BLaER1 (cell line): ENCODE measurements around the gene SMAD1.

Source experiments
- H3K27ac ChIP-seq: shearing (Covaris generic); formaldehyde crosslinking; 2 replicates; pipeline ENCODE4 v1.8.1; 2022
- H3K27me3 ChIP-seq: shearing (Covaris generic); formaldehyde crosslinking; 2 replicates; pipeline ENCODE4 v1.8.1; 2022
- H3K36me3 ChIP-seq: shearing (Covaris generic); formaldehyde crosslinking; 2 replicates; pipeline ENCODE4 v1.8.1; 2022
- H3K4me1 ChIP-seq: shearing (Covaris generic); formaldehyde crosslinking; 2 replicates; pipeline ENCODE4 v1.8.1; 2022
- H3K4me2 ChIP-seq: shearing (Covaris generic); formaldehyde crosslinking; 2 replicates; pipeline ENCODE4 v1.8.1; 2022
- H3K4me3 ChIP-seq: shearing (Covaris generic); formaldehyde crosslinking; 2 replicates; pipeline ENCODE4 v1.8.1; 2022
- H3K9ac ChIP-seq: shearing (Covaris generic); formaldehyde crosslinking; 2 replicates; pipeline ENCODE4 v1.8.1; 2022
- H3K9me3 ChIP-seq: shearing (Covaris generic); formaldehyde crosslinking; 2 replicates; pipeline ENCODE4 v1.8.1; 2022
- H4K20me1 ChIP-seq: shearing (Covaris generic); formaldehyde crosslinking; 2 replicates; pipeline ENCODE4 v1.8.1; 2022
- Cebpa-rat ChIP-seq: shearing (Covaris generic); IDR thresholded peaks from 2 replicates; pipeline ENCODE4 v1.8.1; 2022

Gene SMAD1

DNA sequence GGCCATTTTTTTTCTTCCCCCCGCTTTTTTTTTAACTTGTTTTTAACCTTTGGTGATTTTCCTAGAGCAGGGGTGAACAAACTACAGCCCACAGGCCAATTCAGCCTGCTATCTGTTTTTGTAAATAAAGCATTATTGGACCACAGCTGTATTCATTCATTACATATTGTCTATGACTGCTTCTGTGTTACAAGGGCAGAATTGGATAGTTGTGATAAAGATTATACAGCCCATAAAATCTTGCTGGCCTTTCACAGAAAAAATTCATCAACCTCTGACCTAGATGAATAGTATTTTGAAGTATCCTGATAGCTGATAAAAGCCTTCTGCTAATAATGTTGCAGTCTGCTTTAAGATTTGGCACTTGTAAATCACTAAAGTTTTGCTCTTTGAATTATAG is 63.4 kb downstream of the SMAD1 start:
- no peak for TF ChIP-seq Cebpa-rat
- H3K27ac ChIP-seq = no peak overlapping the region
- H3K9ac ChIP-seq = no peak overlapping the region
- H3K9me3 ChIP-seq = no peaks in the 10 kb centered on the region
- no peaks in the 10 kb centered on the region for H4K20me1 ChIP-seq
- H3K4me2 ChIP-seq = no peak overlapping the region
- no peaks in the 10 kb centered on the region; the same call in 1 of the 2 replicates for H3K4me1 ChIP-seq
- no peak overlapping the region for H3K4me3 ChIP-seq
- H3K36me3 ChIP-seq = peaks cover 83% of the 10 kb centered on the region
- H3K27me3 ChIP-seq = no peaks in the 10 kb centered on the region

- Histone ChIP-seq H3K4me2 (no peak overlapping the region), H3K9ac (no peak overlapping the region), H3K4me3 (no peak overlapping the region), H3K27me3 (no peaks in the 10 kb centered on the region), H3K4me1 (no peaks in the 10 kb centered on the region), H3K27ac (no peak overlapping the region), H3K9me3 (no peaks in the 10 kb centered on the region), H3K36me3 (peaks cover 79% of the 10 kb centered on the region), H4K20me1 (no peaks in the 10 kb centered on the region)
- no peak for TF ChIP-seq Cebpa-rat
Measured at GRCh38 chr4:145545538-145546174, 64.0 kb downstream of the SMAD1 start.

DNA sequence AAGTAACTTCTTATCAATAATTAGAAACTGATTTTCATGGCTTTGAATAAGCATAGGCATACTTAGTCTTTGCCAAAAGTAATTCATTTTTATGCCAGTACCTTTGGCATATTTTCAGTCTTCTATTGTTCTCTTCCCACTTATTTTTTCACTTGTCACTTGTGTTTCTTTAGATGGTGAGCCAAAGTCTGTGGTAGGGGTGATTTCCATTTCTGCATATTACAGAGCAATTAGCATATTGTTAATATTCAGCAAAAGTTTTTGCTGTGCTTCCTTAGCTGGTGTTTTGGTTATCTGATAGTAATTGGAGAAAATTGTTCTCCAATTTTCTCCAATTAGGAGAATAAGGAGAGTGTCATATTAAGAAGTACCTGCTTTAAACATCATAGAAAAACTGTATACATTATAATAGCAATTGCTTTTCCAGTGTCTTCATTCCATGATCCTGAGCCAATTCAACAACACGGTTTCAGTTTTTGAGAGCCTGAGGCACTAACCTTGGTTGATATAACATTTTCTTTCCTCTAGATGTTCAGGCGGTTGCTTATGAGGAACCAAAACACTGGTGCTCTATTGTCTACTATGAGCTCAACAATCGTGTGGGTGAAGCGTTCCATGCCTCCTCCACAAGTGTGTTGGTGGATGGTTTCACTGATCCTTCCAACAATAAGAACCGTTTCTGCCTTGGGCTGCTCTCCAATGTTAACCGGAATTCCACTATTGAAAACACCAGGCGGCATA is 64.7 kb downstream of the SMAD1 start:
- no peak overlapping the region for H3K4me2 ChIP-seq
- peaks cover 74% of the 10 kb centered on the region for H3K36me3 ChIP-seq
- H3K27ac ChIP-seq = no peak overlapping the region
- TF ChIP-seq Cebpa-rat = no peak
- H3K4me1 ChIP-seq = no peaks in the 10 kb centered on the region
- H3K9me3 ChIP-seq = no peaks in the 10 kb centered on the region
- no peak overlapping the region for H3K9ac ChIP-seq
- no peaks in the 10 kb centered on the region for H3K27me3 ChIP-seq
- no peaks in the 10 kb centered on the region for H4K20me1 ChIP-seq
- H3K4me3 ChIP-seq = no peak overlapping the region

GRCh38 chr4:145551660-145552059 is 70.0 kb downstream of the SMAD1 start:
- Histone ChIP-seq H3K4me1 (peaks cover 11% of the 10 kb centered on the region), H3K36me3 (peaks cover 48% of the 10 kb centered on the region), H3K4me3 (no peak overlapping the region), H4K20me1 (no peaks in the 10 kb centered on the region), H3K9me3 (no peaks in the 10 kb centered on the region), H3K4me2 (no peak overlapping the region), H3K27ac (no peak overlapping the region), H3K27me3 (no peaks in the 10 kb centered on the region), H3K9ac (no peak overlapping the region)
- no peak for TF ChIP-seq Cebpa-rat

DNA sequence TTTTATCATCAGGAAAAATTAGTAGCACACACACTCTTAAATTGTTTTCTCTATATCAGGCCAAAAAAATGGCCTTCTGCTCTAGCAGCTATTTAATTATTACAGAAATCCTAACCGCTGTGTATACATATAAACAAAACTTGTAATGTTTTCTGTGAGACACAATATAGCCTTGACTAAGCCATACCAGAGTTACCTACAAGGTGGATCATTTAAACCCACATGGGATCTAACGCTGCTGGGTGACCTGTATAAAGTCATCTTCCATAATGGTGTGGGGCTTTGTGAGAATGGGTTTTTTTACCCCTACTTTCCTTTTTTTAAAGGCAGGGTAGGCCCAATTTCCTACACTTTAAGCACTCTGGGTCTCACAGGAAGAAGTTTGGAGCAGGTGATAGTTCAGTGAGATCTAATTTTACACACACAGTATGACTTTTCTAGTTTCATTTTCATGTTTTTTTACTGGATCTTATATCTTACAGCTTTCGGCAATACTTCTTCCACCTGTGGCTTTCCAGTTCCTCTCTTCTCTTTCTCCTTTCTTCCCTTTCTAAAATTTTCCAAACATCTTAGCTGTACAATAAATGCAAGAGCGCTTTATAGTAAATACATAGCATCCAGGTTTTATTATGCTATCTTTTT is 70.6 kb downstream of the SMAD1 start:
- H3K4me2 ChIP-seq = no peak overlapping the region
- no peak overlapping the region for H3K27ac ChIP-seq
- no peak overlapping the region for H3K9ac ChIP-seq
- H3K4me3 ChIP-seq = no peak overlapping the region
- peaks cover 11% of the 10 kb centered on the region for H3K4me1 ChIP-seq
- H4K20me1 ChIP-seq = no peaks in the 10 kb centered on the region
- no peaks in the 10 kb centered on the region for H3K9me3 ChIP-seq
- H3K36me3 ChIP-seq = peaks cover 48% of the 10 kb centered on the region
- no peaks in the 10 kb centered on the region for H3K27me3 ChIP-seq
- no peak for TF ChIP-seq Cebpa-rat

GRCh38 chr4:145553375-145553774 is 71.7 kb downstream of the SMAD1 start:
- no peak overlapping the region for H3K9ac ChIP-seq
- no peaks in the 10 kb centered on the region for H4K20me1 ChIP-seq
- no peaks in the 10 kb centered on the region for H3K9me3 ChIP-seq
- no peak overlapping the region for H3K4me2 ChIP-seq
- no peaks in the 10 kb centered on the region for H3K27me3 ChIP-seq
- peaks cover 11% of the 10 kb centered on the region for H3K4me1 ChIP-seq
- H3K4me3 ChIP-seq = no peak overlapping the region
- peaks cover 48% of the 10 kb centered on the region for H3K36me3 ChIP-seq
- TF ChIP-seq Cebpa-rat = no peak
- no peak overlapping the region for H3K27ac ChIP-seq

DNA sequence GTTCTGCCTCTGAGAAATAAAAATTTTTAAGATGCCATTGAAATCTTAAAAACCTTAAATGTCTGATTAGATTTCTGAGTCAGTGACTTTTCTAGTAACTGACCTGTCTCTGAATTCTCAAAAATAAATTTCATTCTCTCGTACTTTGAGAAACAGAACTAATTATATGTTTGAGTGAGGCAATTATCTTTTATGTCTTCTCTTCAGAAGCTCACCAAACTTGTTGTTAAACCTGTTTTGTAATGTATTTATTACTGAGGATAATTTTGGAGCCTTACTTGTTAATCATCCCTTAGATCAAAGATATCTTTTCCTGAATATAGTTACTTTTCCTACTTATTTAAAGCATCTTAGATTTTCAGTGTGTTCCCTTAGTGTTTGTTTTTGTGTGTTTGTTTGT is 73.0 kb downstream of the SMAD1 start:
- TF ChIP-seq Cebpa-rat = no peak
- H3K4me2 ChIP-seq = no peak overlapping the region
- peaks cover 11% of the 10 kb centered on the region for H3K4me1 ChIP-seq
- H3K4me3 ChIP-seq = no peak overlapping the region
- no peak overlapping the region for H3K9ac ChIP-seq
- H4K20me1 ChIP-seq = no peaks in the 10 kb centered on the region
- peaks cover 49% of the 10 kb centered on the region for H3K36me3 ChIP-seq
- no peaks in the 10 kb centered on the region for H3K27me3 ChIP-seq
- H3K9me3 ChIP-seq = no peaks in the 10 kb centered on the region
- no peak overlapping the region for H3K27ac ChIP-seq

DNA sequence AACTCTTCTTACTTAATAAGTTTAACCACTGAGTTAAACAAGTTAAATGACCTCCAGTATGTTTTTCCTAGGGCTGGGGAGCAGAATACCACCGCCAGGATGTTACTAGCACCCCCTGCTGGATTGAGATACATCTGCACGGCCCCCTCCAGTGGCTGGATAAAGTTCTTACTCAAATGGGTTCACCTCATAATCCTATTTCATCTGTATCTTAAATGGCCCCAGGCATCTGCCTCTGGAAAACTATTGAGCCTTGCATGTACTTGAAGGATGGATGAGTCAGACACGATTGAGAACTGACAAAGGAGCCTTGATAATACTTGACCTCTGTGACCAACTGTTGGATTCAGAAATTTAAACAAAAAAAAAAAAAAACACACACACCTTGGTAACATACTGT is 76.1 kb downstream of the SMAD1 start:
- TF ChIP-seq Cebpa-rat = no peak
- Histone ChIP-seq H3K27me3 (no peaks in the 10 kb centered on the region), H3K4me3 (no peak overlapping the region), H3K4me2 (no peak overlapping the region), H3K9ac (no peak overlapping the region), H4K20me1 (no peaks in the 10 kb centered on the region), H3K27ac (no peak overlapping the region), H3K4me1 (no peaks in the 10 kb centered on the region), H3K36me3 (peaks cover 68% of the 10 kb centered on the region), H3K9me3 (no peaks in the 10 kb centered on the region)

DNA sequence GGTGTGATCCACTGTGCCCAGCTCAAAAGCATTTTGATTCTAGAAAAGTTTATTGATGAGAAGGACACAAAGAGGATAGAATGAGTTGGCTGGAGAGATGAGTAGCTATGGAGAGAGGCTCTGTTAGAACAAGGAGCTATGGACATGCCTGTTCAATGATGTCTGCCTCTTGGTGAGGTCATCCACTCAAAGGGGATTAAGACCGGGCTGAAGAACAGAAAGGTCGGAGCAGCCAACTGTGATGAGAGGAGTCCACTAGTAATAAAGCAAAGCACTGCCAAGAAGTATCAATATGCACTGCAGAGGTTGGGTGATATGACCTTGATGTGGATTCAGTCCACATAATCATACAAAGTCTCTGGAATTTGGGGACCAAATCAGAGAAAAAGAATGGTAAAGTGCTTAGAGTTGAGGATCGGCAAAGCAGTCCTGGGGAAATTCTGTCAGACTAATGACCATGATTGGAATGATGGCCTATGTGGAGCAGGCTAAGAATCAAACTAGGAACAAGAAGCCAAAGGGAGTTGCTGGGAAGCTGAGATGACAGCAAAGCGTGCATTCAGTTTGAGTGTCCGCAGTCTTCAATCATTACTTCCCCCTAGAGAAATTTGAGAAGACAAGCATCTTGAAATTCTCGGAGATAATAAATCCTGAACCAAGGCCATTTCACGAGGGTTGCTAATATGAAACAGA is 81.8 kb downstream of the SMAD1 start:
- Histone ChIP-seq H3K36me3 (peaks cover 31% of the 10 kb centered on the region), H3K4me3 (no peak overlapping the region), H3K9ac (no peak overlapping the region), H3K4me2 (no peak overlapping the region), H3K4me1 (peaks cover 16% of the 10 kb centered on the region), H4K20me1 (no peaks in the 10 kb centered on the region), H3K27me3 (no peaks in the 10 kb centered on the region), H3K27ac (no peak overlapping the region), H3K9me3 (peaks cover 12% of the 10 kb centered on the region)
- no peak for TF ChIP-seq Cebpa-rat

- peaks cover 21% of the 10 kb centered on the region for H3K9me3 ChIP-seq
- no peak overlapping the region for H3K9ac ChIP-seq
- H3K4me1 ChIP-seq = peaks cover 16% of the 10 kb centered on the region
- H3K27me3 ChIP-seq = no peaks in the 10 kb centered on the region
- no peak for TF ChIP-seq Cebpa-rat
- H3K36me3 ChIP-seq = peaks cover 22% of the 10 kb centered on the region
- H3K4me3 ChIP-seq = no peak overlapping the region
- no peaks in the 10 kb centered on the region for H4K20me1 ChIP-seq
- H3K4me2 ChIP-seq = 0 out of 2 replicates have a peak overlapping the region, but pooled peaks have one; percentile 51
- H3K27ac ChIP-seq = no peak overlapping the region
Measured at GRCh38 chr4:145564540-145564939, 82.9 kb downstream of the SMAD1 start.
